ENCODE data around the gene PRPS1.
A peak's percentile ranks its signal among the peaks of the same experiment; 100 is the strongest.
"Not testable (repeated sequence)": the region's sequence is repeated elsewhere in the genome, so short reads cannot be mapped to it uniquely, and the experiment has no call there.

PRPS1 gene

GRCh38 chrX:107627838-107628661 lies at the start of gene PRPS1:
Gene PRPS1, plus strand, starts transcription at chrX:107628510. Its CDS starts 119 bp downstream, at chrX:107628629.
- peak; percentile 77 to 83 (median 82) for DNase-seq (ENCODE audit: low read depth in 2 of 3, low spot score in 1 of 3)

- no peak for DNase-seq (ENCODE audit: low read depth in 2 of 3, low spot score in 1 of 3)
Observed at GRCh38 chrX:107579956-107580355, 48.4 kb upstream of the PRPS1 start.

GRCh38 chrX:107581923-107582322 lies 46.4 kb upstream of the PRPS1 start:
- DNase-seq (ENCODE audit: low read depth in 2 of 3, low spot score in 1 of 3) = no peak

GRCh38 chrX:107589243-107589642 lies 39.1 kb upstream of the PRPS1 start:
- DNase-seq (ENCODE audit: low read depth in 2 of 3, low spot score in 1 of 3) = no peak

GRCh38 chrX:107596651-107597050 lies 31.7 kb upstream of the PRPS1 start:
- no peak for DNase-seq (ENCODE audit: low read depth in 2 of 3, low spot score in 1 of 3)

- no peak for DNase-seq (ENCODE audit: low read depth in 2 of 3, low spot score in 1 of 3)
Observed at GRCh38 chrX:107597264-107597663, 31.0 kb upstream of the PRPS1 start.

GRCh38 chrX:107597791-107598190 lies 30.5 kb upstream of the PRPS1 start:
- DNase-seq (ENCODE audit: low read depth in 2 of 3, low spot score in 1 of 3) = no peak

- DNase-seq (ENCODE audit: low read depth in 2 of 3, low spot score in 1 of 3) = no peak
Observed at GRCh38 chrX:107599450-107599861, 28.9 kb upstream of the PRPS1 start.

GRCh38 chrX:107600366-107600765 lies 27.9 kb upstream of the PRPS1 start:
- DNase-seq (ENCODE audit: low read depth in 2 of 3, low spot score in 1 of 3) = no peak

- no peak for DNase-seq (ENCODE audit: low read depth in 2 of 3, low spot score in 1 of 3)
Observed at GRCh38 chrX:107601326-107601725, 27.0 kb upstream of the PRPS1 start.

- no peak for DNase-seq (ENCODE audit: low read depth in 2 of 3, low spot score in 1 of 3)
Observed at GRCh38 chrX:107601759-107602158, 26.6 kb upstream of the PRPS1 start.

GRCh38 chrX:107602694-107603239 lies 25.5 kb upstream of the PRPS1 start:
- DNase-seq (ENCODE audit: low read depth in 2 of 3, low spot score in 1 of 3) = no peak

- no peak for DNase-seq (ENCODE audit: low read depth in 2 of 3, low spot score in 1 of 3)
Observed at GRCh38 chrX:107603429-107604159, 24.7 kb upstream of the PRPS1 start.

GRCh38 chrX:107609061-107609460 lies 19.2 kb upstream of the PRPS1 start:
- DNase-seq (ENCODE audit: low read depth in 2 of 3, low spot score in 1 of 3) = not testable (repeated sequence)

GRCh38 chrX:107610667-107611066 lies 17.6 kb upstream of the PRPS1 start:
- DNase-seq (ENCODE audit: low read depth in 2 of 3, low spot score in 1 of 3) = no peak

GRCh38 chrX:107619885-107620322 lies 8.4 kb upstream of the PRPS1 start:
- DNase-seq (ENCODE audit: low read depth in 2 of 3, low spot score in 1 of 3) = no peak

- DNase-seq (ENCODE audit: low read depth in 2 of 3, low spot score in 1 of 3) = no peak
Observed at GRCh38 chrX:107624893-107625292, 3.4 kb upstream of the PRPS1 start.

GRCh38 chrX:107625739-107626138 lies 2.6 kb upstream of the PRPS1 start:
- no peak for DNase-seq (ENCODE audit: low read depth in 2 of 3, low spot score in 1 of 3)

- DNase-seq (ENCODE audit: low read depth in 2 of 3, low spot score in 1 of 3) = no peak
Observed at GRCh38 chrX:107626481-107626880, 1.8 kb upstream of the PRPS1 start.

- DNase-seq (ENCODE audit: low read depth in 2 of 3, low spot score in 1 of 3) = no peak
Observed at GRCh38 chrX:107626916-107627315, 1.4 kb upstream of the PRPS1 start.

GRCh38 chrX:107628662-107629539 lies 591 bp downstream of the PRPS1 start:
- DNase-seq (ENCODE audit: low read depth in 2 of 3, low spot score in 1 of 3) = peak; percentile 20 to 38 (median 37)

All from stimulated activated CD4-positive, alpha-beta T cell treated with anti-CD3 and anti-CD28 coated beads, Interleukin-12 subunit alpha, Interleukin-12 subunit beta, amount 100 ng/mL, for 48 hours (primary cell).